ENCODE measurements around the gene NECAP2.
A peak's percentile ranks its signal among the peaks of the same experiment; 100 is the strongest.
"Not testable (repeated sequence)": the region's sequence is repeated elsewhere in the genome, so short reads cannot be mapped to it uniquely, and the experiment has no call there.

NECAP2 gene

GRCh38 chr1:16462773-16463330, 22.3 kb downstream of the NECAP2 start:
- DNase-seq: no peak

GRCh38 chr1:16464917-16465625, 24.5 kb downstream of the NECAP2 start:
- DNase-seq: no peak

GRCh38 chr1:16468558-16468957, 28.0 kb downstream of the NECAP2 start:
- DNase-seq: no peak

- DNase-seq: no peak
Measured at GRCh38 chr1:16474166-16474800, 33.8 kb downstream of the NECAP2 start.

GRCh38 chr1:16474891-16475290, 34.4 kb downstream of the NECAP2 start:
- DNase-seq: not testable (repeated sequence)

GRCh38 chr1:16475771-16476770, 35.5 kb downstream of the NECAP2 start:
- not testable (repeated sequence) for DNase-seq

GRCh38 chr1:16478091-16478490, 37.6 kb downstream of the NECAP2 start:
- DNase-seq: no peak

GRCh38 chr1:16483146-16483545, 42.6 kb downstream of the NECAP2 start:
- not testable (repeated sequence) for DNase-seq

- not testable (repeated sequence) for DNase-seq
Measured at GRCh38 chr1:16483639-16484500, 43.3 kb downstream of the NECAP2 start.

GRCh38 chr1:16484501-16484835, 43.9 kb downstream of the NECAP2 start:
- DNase-seq: no peak

- no peak for DNase-seq
Measured at GRCh38 chr1:16484931-16485330, 44.4 kb downstream of the NECAP2 start.

- not testable (repeated sequence) for DNase-seq
Measured at GRCh38 chr1:16486316-16486715, 45.8 kb downstream of the NECAP2 start.

GRCh38 chr1:16487011-16487410, 46.5 kb downstream of the NECAP2 start:
- not testable (repeated sequence) for DNase-seq

GRCh38 chr1:16489195-16489880, 48.8 kb downstream of the NECAP2 start:
- DNase-seq: not testable (repeated sequence)

GRCh38 chr1:16491056-16491675, 50.6 kb downstream of the NECAP2 start:
- DNase-seq: no peak

GRCh38 chr1:16492937-16493336, 52.4 kb downstream of the NECAP2 start:
- DNase-seq: peak; percentile 65

- not testable (repeated sequence) for DNase-seq
Measured at GRCh38 chr1:16493731-16494130, 53.2 kb downstream of the NECAP2 start.

GRCh38 chr1:16497474-16497904, 57.0 kb downstream of the NECAP2 start:
- DNase-seq: peak; percentile 6

- DNase-seq: not testable (repeated sequence)
Measured at GRCh38 chr1:16498047-16498446, 57.5 kb downstream of the NECAP2 start.

- peak; percentile 87 for DNase-seq
Measured at GRCh38 chr1:16498573-16499413, 58.3 kb downstream of the NECAP2 start.
